Uterus (tissue), 4 donors: Measurements from ENCODE around the gene PC. TPM values are rescaled to one million over a fixed set of nuclear protein-coding genes. Genes with fewer than 3 reads are reported as not detected.
"Not testable (repeated sequence)": the region's sequence is repeated elsewhere in the genome, so short reads cannot be mapped to it uniquely, and the experiment has no call there.

Experiments
- DNase-seq, 2 donors: peaks; one replicate each; pipeline ENCODE4 v3.0.0-alpha.2; 2019 to 2020
- H3K27ac ChIP-seq, 2 donors: fragments of 200-600 bp; sonication (generic); 1 replicate in 1 of 2; 2 replicates in 1 of 2; pipeline ENCODE4 v1.5.1; 2016 to 2018
- H3K27me3 ChIP-seq, 2 donors: fragments of 200-600 bp; sonication (generic); one replicate each; pipeline ENCODE4 v1.5.1; 2018 to 2019; ENCODE audit warnings: control low read depth in 1 of 2
- H3K36me3 ChIP-seq, 2 donors: fragments of 200-600 bp; sonication (generic); one replicate each; pipeline ENCODE4 v1.5.1; 2019; ENCODE audit warnings: control low read depth in 1 of 2
- H3K4me1 ChIP-seq, 2 donors: fragments of 200-600 bp; sonication (generic); one replicate each; pipeline ENCODE4 v1.5.1; 2018 to 2019; ENCODE audit warnings: control low read depth in 1 of 2
- H3K4me3 ChIP-seq, 2 donors: fragments of 200-600 bp; sonication (generic); 1 replicate in 1 of 2; 2 replicates in 1 of 2; pipeline ENCODE4 v1.5.1; 2018 to 2019; ENCODE audit warnings: mild to moderate bottlenecking in 1 of 2
- H3K9me3 ChIP-seq, 2 donors: fragments of 200-600 bp; sonication (generic); one replicate each; pipeline ENCODE4 v1.5.1; 2019; ENCODE audit warnings: control low read depth in 1 of 2
- POLR2A ChIP-seq, 2 donors: fragments of 450-650 bp; IDR thresholded peaks; one replicate each; pipeline ENCODE4 v1.6.1; 2016; ENCODE audit warnings: antibody characterized with exemption in 2 of 2, mild to moderate bottlenecking in 1 of 2, moderate library complexity in 1 of 2
- intact Hi-C: fragments of 100-400 bp; cut with DNase I; formaldehyde crosslinking; loops from one replicate; pipeline ENCODE4 v1.15.1; 2023; ENCODE audit warnings: low total_unique reads
- total RNA-seq, 4 donors: library from RNA; depleted of rRNA in 3 of 4; stranded (reverse); fragments of >200 nt in 3 of 4; gene quantifications; one replicate each; pipeline versions ENCODE4 v1.1.0 to v1.2.4, GENCODE V29; 2014 to 2023
- TF ChIP-seq, protein P1 (sequence below), 4 experiments: fragments of 200-600 bp in 2 of 4; fragments of 450-650 bp in 2 of 4; sonication (generic) in 2 of 4; IDR thresholded peaks; one replicate each; pipeline ENCODE4 v1.5.1; 2016 to 2019; ENCODE audit warnings: antibody characterized with exemption in 4 of 4, mild to moderate bottlenecking in 2 of 4, moderate library complexity in 1 of 4
- donor health status: DM: yes; HTN: yes; CAD: no.

Gene PC
- total RNA-seq, 4 donors from 2014 or later, result 7.1 to 13.8 (median 8.1) TPM

DNA sequence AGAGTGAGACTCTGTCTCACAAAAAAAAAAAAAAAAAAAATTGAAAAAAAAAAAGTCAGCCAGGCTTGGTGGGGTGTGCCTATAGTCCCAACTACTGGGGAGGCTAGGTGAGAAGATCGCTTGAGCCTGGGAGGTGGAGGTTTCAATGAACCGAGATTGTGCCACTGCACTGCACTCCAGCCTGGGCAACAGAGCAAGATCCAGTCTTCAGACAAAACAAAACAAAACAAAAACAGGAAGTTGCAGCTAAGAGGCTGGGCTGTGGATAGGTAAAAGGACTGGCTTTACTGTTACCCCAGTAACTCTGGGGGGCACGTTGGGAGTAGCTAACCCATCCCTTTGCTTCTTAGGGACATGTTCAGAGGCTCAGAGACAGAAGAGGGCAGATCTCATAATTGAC lies 6.3 kb upstream of the PC start:
- no peak for DNase-seq
- Histone ChIP-seq H3K27me3 (no peaks in the 10 kb centered on the region), H3K9me3 (no peaks in the 10 kb centered on the region), H3K4me3 (no peak overlapping the region), H3K4me1 (no peaks in the 10 kb centered on the region), H3K27ac (no peak overlapping the region), H3K36me3 (no peaks in the 10 kb centered on the region)
- intact Hi-C loops, result no loop called here
- TF ChIP-seq, protein P1, sequence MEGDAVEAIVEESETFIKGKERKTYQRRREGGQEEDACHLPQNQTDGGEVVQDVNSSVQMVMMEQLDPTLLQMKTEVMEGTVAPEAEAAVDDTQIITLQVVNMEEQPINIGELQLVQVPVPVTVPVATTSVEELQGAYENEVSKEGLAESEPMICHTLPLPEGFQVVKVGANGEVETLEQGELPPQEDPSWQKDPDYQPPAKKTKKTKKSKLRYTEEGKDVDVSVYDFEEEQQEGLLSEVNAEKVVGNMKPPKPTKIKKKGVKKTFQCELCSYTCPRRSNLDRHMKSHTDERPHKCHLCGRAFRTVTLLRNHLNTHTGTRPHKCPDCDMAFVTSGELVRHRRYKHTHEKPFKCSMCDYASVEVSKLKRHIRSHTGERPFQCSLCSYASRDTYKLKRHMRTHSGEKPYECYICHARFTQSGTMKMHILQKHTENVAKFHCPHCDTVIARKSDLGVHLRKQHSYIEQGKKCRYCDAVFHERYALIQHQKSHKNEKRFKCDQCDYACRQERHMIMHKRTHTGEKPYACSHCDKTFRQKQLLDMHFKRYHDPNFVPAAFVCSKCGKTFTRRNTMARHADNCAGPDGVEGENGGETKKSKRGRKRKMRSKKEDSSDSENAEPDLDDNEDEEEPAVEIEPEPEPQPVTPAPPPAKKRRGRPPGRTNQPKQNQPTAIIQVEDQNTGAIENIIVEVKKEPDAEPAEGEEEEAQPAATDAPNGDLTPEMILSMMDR (IDR thresholded peaks at IDR 0.05), result no peak
- no peak for TF ChIP-seq POLR2A (IDR thresholded peaks at IDR 0.05)

DNA sequence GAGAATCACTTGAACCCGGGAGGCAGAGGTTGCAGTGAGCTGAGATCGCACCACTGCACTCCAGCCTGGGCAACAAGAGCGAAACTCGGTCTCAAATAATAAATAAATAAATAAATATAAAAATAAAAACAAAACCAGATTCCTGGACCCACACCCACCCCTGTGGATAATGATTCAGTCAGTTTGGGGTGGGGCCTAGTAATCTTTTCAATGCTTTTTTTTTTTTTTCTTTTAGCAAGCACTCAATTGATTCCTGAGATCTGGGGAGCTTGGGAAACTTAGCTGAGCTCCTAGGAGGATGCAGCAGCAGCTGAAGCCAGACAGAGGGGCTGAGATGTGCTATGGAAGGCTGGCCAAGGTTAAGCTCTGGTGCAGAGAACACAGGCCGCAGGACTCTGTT lies 4.6 kb upstream of the PC start:
- H3K4me1 ChIP-seq, result peaks cover 0 to 2% of the 10 kb centered on the region in 2 donors
- no peak for DNase-seq
- H3K27me3 ChIP-seq, result no peaks in the 10 kb centered on the region
- H3K9me3 ChIP-seq, result no peaks in the 10 kb centered on the region
- H3K36me3 ChIP-seq, result no peaks in the 10 kb centered on the region
- no peak overlapping the region for H3K4me3 ChIP-seq
- intact Hi-C loops, result no loop called here
- H3K27ac ChIP-seq, result no peak overlapping the region
- TF ChIP-seq, protein P1 (IDR thresholded peaks at IDR 0.05), result no peak
- no peak for TF ChIP-seq POLR2A (IDR thresholded peaks at IDR 0.05)

DNA sequence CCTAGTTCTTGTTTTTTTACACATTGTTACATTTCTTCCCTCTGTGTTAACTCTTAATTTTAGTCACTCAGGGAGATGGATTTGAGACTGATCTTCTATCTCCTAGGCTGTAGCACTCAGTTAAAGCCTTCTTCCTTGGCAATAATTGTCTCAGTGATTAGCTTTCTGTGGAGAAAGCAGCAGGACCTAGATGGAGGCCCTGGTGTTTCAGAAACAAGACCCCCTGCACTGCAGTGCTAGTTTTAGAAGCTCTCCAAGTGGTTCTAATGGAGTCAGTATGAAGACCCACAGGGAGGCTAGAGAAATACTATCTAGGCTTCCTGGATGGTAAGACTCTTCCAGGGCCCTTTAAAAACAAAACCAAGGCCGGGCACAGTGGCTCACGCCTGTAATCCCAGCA lies 4.1 kb upstream of the PC start:
- Histone ChIP-seq H3K27me3 (no peaks in the 10 kb centered on the region), H3K27ac (no peak overlapping the region), H3K4me1 (peaks cover 0 to 7% of the 10 kb centered on the region in 2 donors), H3K4me3 (no peak overlapping the region), H3K9me3 (no peaks in the 10 kb centered on the region), H3K36me3 (no peaks in the 10 kb centered on the region)
- no peak for DNase-seq
- intact Hi-C loops, result no loop called here
- no peak for TF ChIP-seq POLR2A (IDR thresholded peaks at IDR 0.05)
- TF ChIP-seq, protein P1 (IDR thresholded peaks at IDR 0.05), result no peak

DNA sequence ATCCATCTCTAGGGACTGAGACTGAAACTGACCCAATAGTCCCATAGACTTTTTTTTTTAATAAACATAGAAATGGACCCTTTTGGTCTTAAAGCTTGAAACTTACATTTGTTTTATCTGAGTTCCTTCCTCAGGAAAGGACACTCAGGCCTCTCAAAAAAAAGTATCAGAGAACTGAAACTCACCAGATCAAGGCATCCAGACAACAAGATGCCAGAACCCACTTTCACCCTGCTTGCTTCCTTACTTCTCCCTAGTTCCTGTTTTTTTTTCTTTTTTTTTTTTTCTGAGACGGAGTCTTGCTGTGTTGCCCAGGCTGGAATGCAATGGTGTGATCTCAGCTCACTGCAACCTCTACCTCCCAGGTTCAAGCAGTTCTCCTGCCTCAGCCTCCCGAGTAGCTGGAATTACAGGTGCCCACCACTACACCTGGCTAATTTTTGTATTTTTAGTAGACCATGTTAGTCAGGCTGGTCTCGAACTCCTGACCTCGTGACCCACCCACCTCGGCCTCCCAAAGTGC lies 3.6 kb upstream of the PC start:
- H3K36me3 ChIP-seq, DNase-seq, H3K4me1 ChIP-seq, H3K4me3 ChIP-seq, H3K9me3 ChIP-seq, intact Hi-C loops, H3K27me3 ChIP-seq, H3K27ac ChIP-seq: not testable (repeated sequence)

DNA sequence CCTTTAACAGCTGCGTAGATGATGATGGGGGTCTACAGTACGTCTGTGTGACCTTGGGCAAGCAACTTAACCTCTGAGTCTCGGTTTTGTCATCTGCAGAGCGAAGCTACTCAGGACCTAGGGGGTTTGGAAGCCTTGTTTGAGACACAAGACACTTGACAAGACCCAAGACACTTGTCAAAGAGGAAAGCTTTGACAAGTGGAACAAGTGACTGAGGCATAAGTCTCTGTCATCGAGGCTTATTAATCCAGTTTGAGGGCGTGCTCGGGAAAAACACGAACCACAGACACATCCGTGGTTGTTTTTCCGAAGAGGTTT lies 732 bp upstream of the PC start:
- Histone ChIP-seq H3K9me3 (no peaks in the 10 kb centered on the region), H3K36me3 (no peaks in the 10 kb centered on the region), H3K4me1 (peaks cover 0 to 7% of the 10 kb centered on the region in 2 donors), H3K27me3 (no peaks in the 10 kb centered on the region), H3K4me3 (peak overlapping the region; percentile 50 to 84), H3K27ac (peak overlapping the region in 1 of 2 donors; percentile 58)
- TF ChIP-seq, protein P1 (IDR thresholded peaks at IDR 0.05), result no peak
- TF ChIP-seq POLR2A (IDR thresholded peaks at IDR 0.05), result no peak
- intact Hi-C loops, result no loop called here
- DNase-seq, result no peak

DNA sequence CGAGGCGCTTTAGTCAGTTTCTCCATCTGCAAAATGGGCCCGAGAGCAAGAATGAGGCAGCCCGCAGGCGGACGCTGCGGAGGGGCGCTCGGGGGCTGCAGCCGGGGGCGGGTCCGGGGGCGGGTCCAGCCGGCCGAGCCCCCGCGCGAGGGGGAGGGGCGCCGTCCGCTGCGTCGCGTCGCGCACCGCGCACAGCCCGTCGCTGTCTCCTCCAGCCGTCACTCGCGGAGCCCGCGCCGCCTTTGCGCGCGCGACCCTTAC lies 282 bp downstream of the PC start:
- intact Hi-C loops, result no loop called here
- no peaks in the 10 kb centered on the region for H3K36me3 ChIP-seq
- H3K9me3 ChIP-seq, result no peaks in the 10 kb centered on the region

More for the DNA sequence above, 282 bp downstream of the PC start:
- H3K4me1 ChIP-seq, result peaks cover 0 to 7% of the 10 kb centered on the region in 2 donors
- H3K27me3 ChIP-seq, result no peaks in the 10 kb centered on the region
- TF ChIP-seq, protein P1 (IDR thresholded peaks at IDR 0.05), result no peak
- TF ChIP-seq POLR2A (IDR thresholded peaks at IDR 0.05), result no peak
- no peak for DNase-seq
- H3K27ac ChIP-seq, result peak overlapping the region; percentile 59 to 82
- peak overlapping the region; percentile 50 to 84 for H3K4me3 ChIP-seq
